ENCODE measurements around the gene TINAG.

TINAG gene

GRCh38 chr6:54431466-54431865, 123.2 kb downstream of the TINAG start:
- no peak for DNase-seq

Data from activated effector memory CD4-positive, alpha-beta T cell treated with anti-CD3 and anti-CD28 coated beads, Interleukin-2, amount 50 U/mL, for 16 hours (primary cell).